Measurements from ENCODE around the gene CHCHD3.

CHCHD3 gene

GRCh38 chr7:132819648-132820047 lies 262.2 kb downstream of the CHCHD3 start:
- no peak for DNase-seq

- no peak for DNase-seq
Observed at GRCh38 chr7:132817949-132818348, 263.9 kb downstream of the CHCHD3 start.

- no peak for DNase-seq
Observed at GRCh38 chr7:132815696-132816311, 266.1 kb downstream of the CHCHD3 start.

GRCh38 chr7:132815130-132815529 lies 266.8 kb downstream of the CHCHD3 start:
- no peak for DNase-seq

GRCh38 chr7:132810561-132810960 lies 271.3 kb downstream of the CHCHD3 start:
- DNase-seq = no peak

GRCh38 chr7:132806834-132807233 lies 275.1 kb downstream of the CHCHD3 start:
- no peak for DNase-seq

GRCh38 chr7:132805766-132806165 lies 276.1 kb downstream of the CHCHD3 start:
- no peak for DNase-seq

- no peak for DNase-seq
Observed at GRCh38 chr7:132804849-132805485, 276.9 kb downstream of the CHCHD3 start.

- DNase-seq = no peak
Observed at GRCh38 chr7:132800522-132800921, 281.4 kb downstream of the CHCHD3 start.

- DNase-seq = no peak
Observed at GRCh38 chr7:132799081-132799413, 282.8 kb downstream of the CHCHD3 start.

GRCh38 chr7:132797152-132797551 lies 284.7 kb downstream of the CHCHD3 start:
- DNase-seq = no peak

GRCh38 chr7:132793474-132793873 lies 288.4 kb downstream of the CHCHD3 start:
- DNase-seq = no peak

GRCh38 chr7:132791036-132791435 lies 290.9 kb downstream of the CHCHD3 start:
- DNase-seq = no peak

GRCh38 chr7:132790104-132790503 lies 291.8 kb downstream of the CHCHD3 start:
- DNase-seq = no peak

- no peak for DNase-seq
Observed at GRCh38 chr7:132789281-132789680, 292.6 kb downstream of the CHCHD3 start.

GRCh38 chr7:132785870-132786269 lies 296.0 kb downstream of the CHCHD3 start:
- no peak for DNase-seq

GRCh38 chr7:132784406-132784805 lies 297.5 kb downstream of the CHCHD3 start:
- DNase-seq = no peak

GRCh38 chr7:132783824-132784223 lies 298.1 kb downstream of the CHCHD3 start:
- DNase-seq = no peak

- no peak for DNase-seq
Observed at GRCh38 chr7:132782777-132783640, 298.9 kb downstream of the CHCHD3 start.

GRCh38 chr7:132780822-132781221 lies 301.1 kb downstream of the CHCHD3 start:
- DNase-seq = no peak

- no peak for DNase-seq
Observed at GRCh38 chr7:132779164-132779563, 302.7 kb downstream of the CHCHD3 start.

GRCh38 chr7:132778761-132779160 lies 303.1 kb downstream of the CHCHD3 start:
- DNase-seq = no peak

GRCh38 chr7:132777956-132778355 lies 303.9 kb downstream of the CHCHD3 start:
- no peak for DNase-seq

Data from anterior cingulate cortex (tissue), 58 donors.